IMR-90 (cell line): ENCODE measurements around the gene HTR3A. TPM values are rescaled to one million over a fixed set of nuclear protein-coding genes. Genes with fewer than 3 reads are reported as not detected.

Source experiments
- ATAC-seq: fragments of 200-7000 bp; cut with Tn5 transposase; 2 replicates; pipeline ENCODE4 v1.9.1; 2020; ENCODE audit warnings: low read depth, mild to moderate bottlenecking, moderate library complexity
- BruUV-seq: library from RNA; stranded (reverse); fragments of 400-500 nt; replicated peaks from 2 replicates; lab custom pipeline; 2021; lab: Mats Ljungman, UMichigan
- CTCF ChIA-PET: fragments of 300-600 bp; formaldehyde crosslinking; extraction: SDS; loops from one replicate; lab custom pipeline; 2021; ENCODE audit warnings: antibody characterized with exemption; lab: Yijun Ruan, JAX
- POLR2A ChIA-PET: fragments of 300-600 bp; sonication (Branson Sonifier 250); formaldehyde crosslinking; loops from one replicate; lab custom pipeline; 2022; ENCODE audit warnings: antibody characterized with exemption; ENCODE audit not compliant: unreplicated experiment; lab: Charles Lee
- DNase-seq: peaks from one replicate; pipeline ENCODE4 v3.0.0; 2013
- H2AFZ ChIP-seq: replicated peaks from 2 replicates; pipeline ENCODE3; 2013; ENCODE audit warnings: low read length, mild to moderate bottlenecking; ENCODE audit not compliant: poor library complexity
- H2AK5ac ChIP-seq: 2 replicates; pipeline ENCODE4 v1.6.1; 2013; ENCODE audit warnings: low read depth, low read length, inconsistent platforms
- H2AK9ac ChIP-seq: replicated peaks from 2 replicates; pipeline ENCODE3; 2013; ENCODE audit warnings: mild to moderate bottlenecking, low read depth, low read length, moderate library complexity; ENCODE audit not compliant: poor library complexity
- H2BK120ac ChIP-seq: 2 replicates; pipeline ENCODE4 v1.6.1; 2013; ENCODE audit warnings: low read depth, low read length, inconsistent platforms
- H2BK15ac ChIP-seq: 3 replicates; pipeline ENCODE4 v1.6.1; 2013; ENCODE audit warnings: low read depth, low read length, inconsistent platforms
- H2BK20ac ChIP-seq: 2 replicates; pipeline ENCODE4 v1.6.1; 2013; ENCODE audit warnings: low read depth, mild to moderate bottlenecking, inconsistent platforms, low read length, moderate library complexity
- H2BK5ac ChIP-seq: 2 replicates; pipeline ENCODE4 v1.6.1; 2013; ENCODE audit warnings: mild to moderate bottlenecking, low read depth, low read length, inconsistent platforms; ENCODE audit not compliant: poor library complexity, severe bottlenecking
- H3K14ac ChIP-seq: replicated peaks from 2 replicates; pipeline ENCODE4 v1.6.1; 2013; ENCODE audit warnings: low read depth, low read length, inconsistent platforms
- H3K18ac ChIP-seq: 2 replicates; pipeline ENCODE4 v1.6.1; 2013; ENCODE audit warnings: low read depth, low read length, control low read depth
- H3K23ac ChIP-seq: 2 replicates; pipeline ENCODE4 v1.6.1; 2013; ENCODE audit warnings: low read depth, low read length, inconsistent platforms
- H3K27ac ChIP-seq: 2 replicates; pipeline ENCODE4 v1.5.1; 2013; ENCODE audit warnings: mild to moderate bottlenecking, control low read depth, low read length; ENCODE audit not compliant: insufficient read depth
- H3K27me3 ChIP-seq: 2 replicates; pipeline ENCODE4 v1.6.1; 2013; ENCODE audit warnings: low read length; ENCODE audit not compliant: control insufficient read depth, insufficient read depth
- H3K36me3 ChIP-seq: 2 replicates; pipeline ENCODE4 v1.6.1; 2013; ENCODE audit warnings: low read length, mixed read lengths; ENCODE audit not compliant: control insufficient read depth, insufficient read depth
- H3K4ac ChIP-seq: 2 replicates; pipeline ENCODE4 v1.6.1; 2013; ENCODE audit warnings: low read depth, low read length, inconsistent platforms
- H3K4me1 ChIP-seq: 2 replicates; pipeline ENCODE4 v1.6.1; 2013; ENCODE audit warnings: low read length, mixed read lengths; ENCODE audit not compliant: control insufficient read depth, insufficient read depth
- H3K4me2 ChIP-seq: 2 replicates; pipeline ENCODE4 v1.6.1; 2013; ENCODE audit warnings: low read depth, mild to moderate bottlenecking, control low read depth, low read length, moderate library complexity
- H3K4me3 ChIP-seq: 2 replicates; pipeline ENCODE4 v1.5.1; 2013; ENCODE audit warnings: low read depth, mild to moderate bottlenecking, control low read depth, low read length, moderate library complexity; ENCODE audit not compliant: insufficient read depth
- H3K56ac ChIP-seq: 2 replicates; pipeline ENCODE4 v1.6.1; 2013; ENCODE audit warnings: low read length, inconsistent platforms; ENCODE audit not compliant: insufficient read depth; ENCODE audit errors: extremely low read depth
- H3K79me1 ChIP-seq, 2 experiments: 2 replicates each; pipeline ENCODE4 v1.6.1; 2013; ENCODE audit warnings: low read length in 2 of 2, inconsistent platforms in 1 of 2, low read depth in 1 of 2
- H3K9ac ChIP-seq: 2 replicates; pipeline ENCODE4 v1.6.1; 2013; ENCODE audit warnings: low read depth, low read length, control low read depth
- H3K9me1 ChIP-seq: 2 replicates; pipeline ENCODE4 v1.6.1; 2013; ENCODE audit warnings: low read length, inconsistent platforms; ENCODE audit not compliant: insufficient read depth
- H3K9me3 ChIP-seq: 2 replicates; pipeline ENCODE4 v1.6.1; 2013; ENCODE audit warnings: low read length; ENCODE audit not compliant: control insufficient read depth, insufficient read depth
- H4K20me1 ChIP-seq: 2 replicates; pipeline ENCODE4 v1.6.1; 2013; ENCODE audit warnings: low read length, inconsistent platforms; ENCODE audit not compliant: insufficient read depth
- H4K5ac ChIP-seq: 2 replicates; pipeline ENCODE4 v1.6.1; 2013; ENCODE audit warnings: mild to moderate bottlenecking, low read depth, low read length, control low read depth
- H4K8ac ChIP-seq, 2 experiments: 2 replicates each; pipeline ENCODE4 v1.6.1; 2013; ENCODE audit warnings: low read depth in 2 of 2, low read length in 2 of 2, control low read depth in 1 of 2, inconsistent platforms in 1 of 2
- H4K91ac ChIP-seq: 2 replicates; pipeline ENCODE4 v1.6.1; 2013; ENCODE audit warnings: low read depth, low read length, inconsistent platforms; ENCODE audit not compliant: insufficient read depth
- BHLHE40 ChIP-seq: fragments of 150-350 bp; IDR thresholded peaks from 2 replicates; pipeline ENCODE4 v1.6.1; 2016; ENCODE audit warnings: mild to moderate bottlenecking, low read depth, low read length
- CEBPB ChIP-seq: IDR thresholded peaks from 2 replicates; pipeline ENCODE4 v1.6.1; 2012; ENCODE audit warnings: low read depth, low read length, improper control_type of control experiment
- CHD1 ChIP-seq: IDR thresholded peaks from 2 replicates; pipeline ENCODE4 v1.6.1; 2012; ENCODE audit warnings: low read depth, low read length, improper control_type of control experiment
- CTCF ChIP-seq: conservative IDR thresholded peaks from 2 replicates; pipeline ENCODE4 v1.5.1; 2012; ENCODE audit warnings: mild to moderate bottlenecking, low read depth, low read length, improper control_type of control experiment
- ELK1 ChIP-seq: fragments of 150-350 bp; IDR thresholded peaks from 2 replicates; pipeline ENCODE4 v1.6.1; 2016; ENCODE audit warnings: low read depth, mild to moderate bottlenecking, low read length, moderate library complexity, borderline replicate concordance
- FOS ChIP-seq: fragments of 150-350 bp; IDR thresholded peaks from 2 replicates; pipeline ENCODE4 v1.6.1; 2016; ENCODE audit warnings: low read depth, low read length
- MAFK ChIP-seq: IDR thresholded peaks from 2 replicates; pipeline ENCODE4 v1.6.1; 2012; ENCODE audit warnings: low read depth, low read length, improper control_type of control experiment
- MAZ ChIP-seq: IDR thresholded peaks from 2 replicates; pipeline ENCODE4 v1.6.1; 2012; ENCODE audit warnings: low read depth, mild to moderate bottlenecking, low read length, improper control_type of control experiment, moderate library complexity, borderline replicate concordance
- MXI1 ChIP-seq: IDR thresholded peaks from 2 replicates; pipeline ENCODE4 v1.6.1; 2012; ENCODE audit warnings: low read depth, mild to moderate bottlenecking, low read length, moderate library complexity, borderline replicate concordance
- RAD21 ChIP-seq: IDR thresholded peaks from 2 replicates; pipeline ENCODE4 v1.6.1; 2012; ENCODE audit warnings: low read length, improper control_type of control experiment
- RFX5 ChIP-seq: IDR thresholded peaks from 2 replicates; pipeline ENCODE4 v1.8.0; 2012; ENCODE audit warnings: low read depth, mild to moderate bottlenecking, low read length, moderate library complexity
- SMC3 ChIP-seq: fragments of 150-350 bp; IDR thresholded peaks from 2 replicates; pipeline ENCODE4 v1.6.1; 2016; ENCODE audit warnings: low read depth, mild to moderate bottlenecking, antibody characterized with exemption, low read length, moderate library complexity
- USF2 ChIP-seq: fragments of 150-350 bp; IDR thresholded peaks from 2 replicates; pipeline ENCODE4 v1.6.1; 2017; ENCODE audit warnings: mild to moderate bottlenecking, antibody characterized with exemption, low read length, low read depth
- WGBS, 2 experiments: methylation state at CpG; one replicate each; pipeline versions ENCODE4 v1.1.5 to v1.1.7; 2013; ENCODE audit warnings: missing lambda C conversion rate in 2 of 2; ENCODE audit not compliant: insufficient read length in 1 of 2; ENCODE audit errors: extremely low coverage in 2 of 2; 5-methylcytosine and 5-hydroxymethylcytosine counted together
- dilution Hi-C: fragments of 300-500 bp; cut with HindIII; formaldehyde crosslinking; loops from one replicate; pipeline ENCODE4 v1.14.3; 2018; ENCODE audit warnings: low sequenced_read_pairs; ENCODE audit not compliant: unreplicated experiment
- in situ Hi-C: fragments of 300-500 bp; cut with MboI; formaldehyde crosslinking; loops from 3 replicates; pipeline ENCODE4 v1.14.3; 2019; ENCODE audit warnings: low sequenced_read_pairs, inconsistent platforms, mixed read lengths
- intact Hi-C: fragments of 100-400 bp; cut with micrococcal nuclease; formaldehyde crosslinking; loops from 2 replicates; pipeline ENCODE4 v1.10.0; 2022
- polyA plus RNA-seq, 3 experiments: library from polyadenylated mRNA; depleted of rRNA; stranded (reverse); fragments of >200 nt; gene quantifications; 2 replicates each; pipeline ENCODE4 v1.2.3, GENCODE V29; 2012; ENCODE audit warnings: low replicate concordance in 1 of 3
- total RNA-seq: library from RNA; depleted of rRNA; stranded (reverse); fragments of >200 nt; gene quantifications from 2 replicates; pipeline ENCODE4 v1.2.3, GENCODE V29; 2012

Gene HTR3A
- total and polyA plus RNA-seq, 2 of the 4 experiments (the other 2 are of a cell fraction) = not detected

GRCh38 chr11:114027926-114028325 is 53.0 kb downstream of the HTR3A start:
- DNase-seq (no peak), ATAC-seq (no peak)
- no peak overlapping the region for H2BK5ac ChIP-seq
- H2BK120ac ChIP-seq = no peak overlapping the region
- TF ChIP-seq USF2 (no peak), RFX5 (no peak), RAD21 (no peak), SMC3 (no peak), CEBPB (no peak), ELK1 (no peak), CHD1 (no peak), FOS (no peak), BHLHE40 (no peak), MXI1 (no peak), MAZ (no peak), CTCF (no peak), MAFK (no peak)
- no peak overlapping the region for H3K4ac ChIP-seq
- H3K4me2 ChIP-seq = no peak overlapping the region
- no CpG with 5 or more reads among the region's 4 CpGs for WGBS, 2 experiments
- H3K27ac ChIP-seq = no peak overlapping the region
- H2AFZ ChIP-seq = no peak overlapping the region
- H3K18ac ChIP-seq = no peak overlapping the region
- no peak overlapping the region for H3K4me3 ChIP-seq
- CTCF ChIA-PET = interaction anchor here (1.1 kb wide), 1 partner anchor 233 kb away, joined by 3 read pairs; no protein-coding TSS in a partner anchor
- H4K8ac ChIP-seq = no peak overlapping the region
- no peak overlapping the region for H2BK20ac ChIP-seq
- H3K36me3 ChIP-seq = no peaks in the 10 kb centered on the region
- dilution Hi-C loops (no loop called here), intact Hi-C loops (no loop called here), in situ Hi-C loops (no loop called here)
- no peaks in the 10 kb centered on the region for H3K79me1 ChIP-seq
- no peak overlapping the region for H2AK5ac ChIP-seq
- H3K27me3 ChIP-seq = peaks cover 6% of the 10 kb centered on the region; the same call in 1 of the 2 replicates
- H3K56ac ChIP-seq = no peak overlapping the region
- no peaks in the 10 kb centered on the region for H3K9me1 ChIP-seq
- POLR2A ChIA-PET = interaction anchor here (0.6 kb wide), 1 partner anchor 22 kb away, joined by 7 read pairs; no protein-coding TSS in a partner anchor
- no peak overlapping the region for H2AK9ac ChIP-seq
- no peaks in the 10 kb centered on the region for H3K4me1 ChIP-seq
- no peak overlapping the region for H4K5ac ChIP-seq
- H4K91ac ChIP-seq = no peak overlapping the region
- no peak overlapping the region for H2BK15ac ChIP-seq
- no peak overlapping the region for H3K14ac ChIP-seq
- no peak overlapping the region for H3K9ac ChIP-seq
- BruUV-seq = no TSS peak
- no peaks in the 10 kb centered on the region for H4K20me1 ChIP-seq
- H3K9me3 ChIP-seq = no peaks in the 10 kb centered on the region
- H3K23ac ChIP-seq = no peak overlapping the region
